A549 (cell line): ENCODE results near the gene ANO2.

ENCODE experiments used
- CEBPB ChIP-seq, 2 experiments: fragments of >200 bp in 1 of 2; sonication (Bioruptor Twin) in 1 of 2; formaldehyde crosslinking in 1 of 2; IDR thresholded peaks; 2 replicates each; pipeline ENCODE4 v1.6.1; 2012 to 2016
- CTCF ChIP-seq: fragments of >200 bp; sonication (Bioruptor Twin); formaldehyde crosslinking; IDR thresholded peaks from 3 replicates; pipeline ENCODE4 v1.5.1; 2016
- EP300 ChIP-seq, 2 experiments: fragments of >200 bp; sonication (Bioruptor Twin); formaldehyde crosslinking; IDR thresholded peaks; 2 replicates in 1 of 2; 3 replicates in 1 of 2; pipeline ENCODE4 v1.6.1; 2016 to 2017
- HDAC2 ChIP-seq: fragments of 200-600 bp; sonication (generic); IDR thresholded peaks from 2 replicates; pipeline ENCODE4 v1.6.1; 2016
- JUNB ChIP-seq: fragments of >200 bp; sonication (Bioruptor Twin); formaldehyde crosslinking; IDR thresholded peaks from 2 replicates; pipeline ENCODE4 v1.6.1; 2016
- MAFK ChIP-seq: fragments of 450-650 bp; IDR thresholded peaks from 2 replicates; pipeline ENCODE4 v1.6.1; 2014; ENCODE audit not compliant: partially characterized antibody
- MAX ChIP-seq: IDR thresholded peaks from 2 replicates; pipeline ENCODE4 v1.6.1; 2012
- MAZ ChIP-seq: fragments of 150-350 bp; IDR thresholded peaks from 2 replicates; pipeline ENCODE4 v1.6.1; 2014; ENCODE audit warnings: antibody characterized with exemption, low read depth, low read length, borderline replicate concordance
- POLR2A ChIP-seq: IDR thresholded peaks from 2 replicates; pipeline ENCODE4 v1.6.1; 2012; ENCODE audit warnings: mild to moderate bottlenecking, low read length
- RCOR1 ChIP-seq: fragments of 150-350 bp; IDR thresholded peaks from 2 replicates; pipeline ENCODE4 v1.6.1; 2014; ENCODE audit warnings: antibody characterized with exemption, low read length, low read depth
- RFX5 ChIP-seq: fragments of 450-650 bp; IDR thresholded peaks from 2 replicates; pipeline ENCODE4 v1.7.1; 2014; ENCODE audit warnings: antibody characterized with exemption, mild to moderate bottlenecking, moderate library complexity
- TFCP2L1 ChIP-seq: fragments of 250-450 bp; sonication (Bioruptor Pico); IDR thresholded peaks from 2 replicates; pipeline ENCODE4 v1.5.0; 2021; ENCODE audit warnings: mild to moderate bottlenecking
- USF2 ChIP-seq: fragments of 450-650 bp; IDR thresholded peaks from 2 replicates; pipeline ENCODE4 v1.6.1; 2014; ENCODE audit warnings: antibody characterized with exemption

GRCh38 chr12:5689773-5690172, 255.3 kb downstream of the ANO2 start:
- TF ChIP-seq CTCF (no peak), MAX (no peak), JUNB (no peak), EP300 (IDR thresholded peaks at IDR 0.05) (no peak), RCOR1 (no peak), POLR2A (no peak), CEBPB (IDR thresholded peaks at IDR 0.05) (no peak), USF2 (no peak), MAZ (no peak), RFX5 (no peak), TFCP2L1 (CRISPR knock-in tag) (no peak), HDAC2 (no peak), MAFK (no peak)
